MCF 10A (cell line): ENCODE data around the gene KDM4C. TPM values are rescaled to one million over a fixed set of nuclear protein-coding genes. Genes with fewer than 3 reads are reported as not detected.
A peak's percentile ranks its signal among the peaks of the same experiment; 100 is the strongest.
"Not testable (repeated sequence)": the region's sequence is repeated elsewhere in the genome, so short reads cannot be mapped to it uniquely, and the experiment has no call there.

ENCODE experiments used
- BruUV-seq: library from RNA; stranded (reverse); fragments of 400-500 nt; replicated peaks from 2 replicates; lab custom pipeline; 2021; lab: Mats Ljungman, UMichigan
- CTCF ChIA-PET: fragments of 300-600 bp; sonication (Branson Sonifier 250); formaldehyde crosslinking; extraction: SDS; loops from one replicate; lab custom pipeline; 2021; ENCODE audit warnings: antibody characterized with exemption, inconsistent platforms; lab: Yijun Ruan, JAX
- POLR2A ChIA-PET: fragments of 300-600, 350-650 bp; sonication (Branson Sonifier 250); formaldehyde crosslinking; extraction: SDS; loops from one replicate; lab custom pipeline; 2020; ENCODE audit warnings: antibody characterized with exemption, inconsistent platforms; lab: Yijun Ruan, JAX
- DNase-seq: peaks from one replicate; pipeline ENCODE4 v3.0.0-alpha.2; 2018; ENCODE audit not compliant: unreplicated experiment
- H3K27ac Mint-ChIP-seq: one replicate; pipeline ENCODE4 v1.8.0; 2022; ENCODE audit warnings: mild to moderate bottlenecking, low read depth, mixed read lengths; ENCODE audit not compliant: unreplicated experiment
- H3K27me3 Mint-ChIP-seq: one replicate; pipeline ENCODE4 v1.8.0; 2022; ENCODE audit warnings: mixed read lengths; ENCODE audit not compliant: insufficient read depth, unreplicated experiment
- H3K36me3 Mint-ChIP-seq: one replicate; pipeline ENCODE4 v1.8.0; 2022; ENCODE audit warnings: mild to moderate bottlenecking, moderate library complexity, mixed read lengths; ENCODE audit not compliant: insufficient read depth, unreplicated experiment
- H3K4me1 Mint-ChIP-seq: one replicate; pipeline ENCODE4 v1.8.0; 2022; ENCODE audit warnings: mixed read lengths; ENCODE audit not compliant: insufficient read depth, unreplicated experiment
- H3K4me3 Mint-ChIP-seq: one replicate; pipeline ENCODE4 v1.8.0; 2022; ENCODE audit warnings: mild to moderate bottlenecking, moderate library complexity, mixed read lengths; ENCODE audit not compliant: unreplicated experiment
- H3K9me3 Mint-ChIP-seq: one replicate; pipeline ENCODE4 v1.8.0; 2022; ENCODE audit warnings: mixed read lengths; ENCODE audit not compliant: unreplicated experiment
- CTCF ChIP-seq: fragments of 200-600 bp; IDR thresholded peaks from one replicate; pipeline ENCODE4 v1.8.0; 2022; ENCODE audit warnings: antibody characterized with exemption, mild to moderate bottlenecking; ENCODE audit not compliant: unreplicated experiment
- intact Hi-C: fragments of 100-400 bp; cut with micrococcal nuclease; formaldehyde crosslinking; loops from 2 replicates; pipeline ENCODE4 v1.14.1; 2022
- total RNA-seq: library from RNA; stranded (reverse); gene quantifications from 2 replicates; pipeline ENCODE4 v1.2.3, GENCODE V29; 2022

KDM4C gene
- total RNA-seq, 1 experiment from 2014 or later, result 29.5 TPM

GRCh38 chr9:6944896-6945295 lies 187.1 kb downstream of the KDM4C start:
- intact Hi-C loops, result no loop called here
- Mint-ChIP-seq H3K36me3 (peaks cover 11% of the 10 kb centered on the region), H3K27me3 (no peaks in the 10 kb centered on the region), H3K4me1 (peaks cover 13% of the 10 kb centered on the region), H3K9me3 (no peaks in the 10 kb centered on the region), H3K27ac (peak overlapping the region; percentile 60), H3K4me3 (no peak overlapping the region)
- ChIA-PET CTCF (interaction anchor here (0.7 to 2.2 kb wide), 6 partner anchors 9 to 778 kb away, joined by 3 to 15 read pairs (median 4); no protein-coding TSS in a partner anchor), POLR2A (interaction anchor here (0.6 to 2.1 kb wide), 8 partner anchors 10 to 187 kb away, joined by 3 to 23 read pairs (median 4); partner anchors contain the start of gene KDM4C)
- no peak for TF ChIP-seq CTCF
- peak; percentile 54 for DNase-seq
- BruUV-seq, result no TSS peak

- H3K27ac Mint-ChIP-seq, result no peak overlapping the region
- peaks cover 8% of the 10 kb centered on the region for H3K36me3 Mint-ChIP-seq
- DNase-seq, result no peak
- no TSS peak for BruUV-seq
- CTCF ChIA-PET, result interaction anchor here (2.2 kb wide), 1 partner anchor 13 kb away, joined by 6 read pairs; no protein-coding TSS in a partner anchor
- TF ChIP-seq CTCF, result no peak
- intact Hi-C loops, result no loop called here
- POLR2A ChIA-PET, result no interaction called here
- H3K27me3 Mint-ChIP-seq, result no peaks in the 10 kb centered on the region
- H3K9me3 Mint-ChIP-seq, result no peaks in the 10 kb centered on the region
- no peak overlapping the region for H3K4me3 Mint-ChIP-seq
- H3K4me1 Mint-ChIP-seq, result peaks cover 13% of the 10 kb centered on the region
These were observed 188.0 kb downstream of the KDM4C start for GRCh38 chr9:6945816-6946215.

- H3K27ac Mint-ChIP-seq, result no peak overlapping the region
- H3K36me3 Mint-ChIP-seq, result no peaks in the 10 kb centered on the region
- BruUV-seq, result no TSS peak
- ChIA-PET CTCF (interaction anchor here (0.9 kb wide), 1 partner anchor 19 kb away, joined by 3 read pairs; no protein-coding TSS in a partner anchor), POLR2A (interaction anchor here (1.1 kb wide), 1 partner anchor 15 kb away, joined by 3 read pairs; no protein-coding TSS in a partner anchor)
- no peak overlapping the region for H3K4me3 Mint-ChIP-seq
- H3K9me3 Mint-ChIP-seq, result no peaks in the 10 kb centered on the region
- no peak for DNase-seq
- TF ChIP-seq CTCF, result no peak
- no peaks in the 10 kb centered on the region for H3K27me3 Mint-ChIP-seq
- intact Hi-C loops, result no loop called here
- H3K4me1 Mint-ChIP-seq, result peaks cover 13% of the 10 kb centered on the region
These were observed 188.9 kb downstream of the KDM4C start for GRCh38 chr9:6946583-6947166.

GRCh38 chr9:6948921-6949320 lies 191.1 kb downstream of the KDM4C start:
- BruUV-seq, H3K27me3 Mint-ChIP-seq, DNase-seq, POLR2A ChIA-PET, H3K27ac Mint-ChIP-seq, H3K36me3 Mint-ChIP-seq, intact Hi-C loops, H3K9me3 Mint-ChIP-seq, H3K4me3 Mint-ChIP-seq, CTCF ChIA-PET: not testable (repeated sequence)
- peaks cover 13% of the 10 kb centered on the region for H3K4me1 Mint-ChIP-seq
